BJ (cell line): ENCODE results near the gene TRAF7. TPM values are rescaled to one million over a fixed set of nuclear protein-coding genes. Genes with fewer than 3 reads are reported as not detected.
A peak's percentile ranks its signal among the peaks of the same experiment; 100 is the strongest.

Experiments
- CTCF ChIA-PET: fragments of 350-600 bp; formaldehyde crosslinking; extraction: SDS; loops from one replicate; lab custom pipeline; 2021; ENCODE audit warnings: antibody characterized with exemption, inconsistent platforms; lab: Yijun Ruan, JAX
- POLR2A ChIA-PET: fragments of 300-600 bp; sonication (Branson Sonifier 250); formaldehyde crosslinking; extraction: SDS; loops from one replicate; lab custom pipeline; 2021; ENCODE audit warnings: antibody characterized with exemption; lab: Charles Lee
- DNase-seq: peaks from one replicate; pipeline ENCODE4 v3.0.0-alpha.2; 2011; ENCODE audit warnings: low read depth
- H3K27me3 ChIP-seq: 2 replicates; pipeline ENCODE4 v1.6.0; 2011; ENCODE audit warnings: low read length; ENCODE audit not compliant: control insufficient read depth, insufficient read depth
- H3K36me3 ChIP-seq: 2 replicates; pipeline ENCODE4 v1.5.1; 2011; ENCODE audit warnings: low read length; ENCODE audit not compliant: control insufficient read depth, insufficient read depth
- H3K4me3 ChIP-seq: 2 replicates; pipeline ENCODE4 v1.5.1; 2011; ENCODE audit warnings: low read depth, mild to moderate bottlenecking, control low read depth, low read length
- CTCF ChIP-seq: IDR thresholded peaks from 2 replicates; pipeline ENCODE4 v1.5.1; 2011; ENCODE audit warnings: low read depth, mild to moderate bottlenecking, control low read depth, inconsistent platforms, low read length, moderate library complexity; ENCODE audit not compliant: insufficient read depth
- polyA plus RNA-seq: library from polyadenylated mRNA; depleted of rRNA; stranded (reverse); fragments of >200 nt; gene quantifications from 2 replicates; pipeline ENCODE4 v1.2.3, GENCODE V29; 2011

TRAF7 gene
- polyA plus RNA-seq, 1 experiment, result 68.1 TPM

GRCh38 chr16:2214719-2214968, 59.1 kb downstream of the TRAF7 start, which contains the start of gene PGP:
Gene PGP, minus strand, starts transcription at chr16:2214840. Its CDS starts 63 bp downstream, at chr16:2214777.
- Histone ChIP-seq H3K27me3 (no peaks in the 10 kb centered on the region), H3K4me3 (peak within 1 kb of the TSS; percentile 78), H3K36me3 (peaks cover 7% of the 10 kb centered on the region)
- DNase-seq, result no peak
- ChIA-PET POLR2A (interaction anchor here (0.5 to 1.6 kb wide), 3 partner anchors 9 to 810 kb away, joined by 4 to 7 read pairs (median 4); partner anchors contain the start of gene TRAF7), CTCF (no interaction called here)
- TF ChIP-seq CTCF, result no peak

GRCh38 chr16:2216330-2216729, 60.7 kb downstream of the TRAF7 start:
- TF ChIP-seq CTCF, result no peak
- POLR2A ChIA-PET, result no interaction called here
- CTCF ChIA-PET, result interaction anchor here (1.5 kb wide), 1 partner anchor 194 kb away, joined by 3 read pairs; no protein-coding TSS in a partner anchor

GRCh38 chr16:2223221-2223941, 67.8 kb downstream of the TRAF7 start, which contains the start of gene E4F1:
Gene E4F1, plus strand, starts transcription at chr16:2223591. Its CDS starts 23 bp downstream, at chr16:2223614.
- Histone ChIP-seq H3K27me3 (no peaks in the 10 kb centered on the region), H3K4me3 (peak within 1 kb of the TSS; percentile 76), H3K36me3 (peaks cover 4% of the 10 kb centered on the region)
- POLR2A ChIA-PET, result no interaction called here
- CTCF ChIA-PET, result interaction anchor here (1.0 kb wide), 1 partner anchor 29 kb away, joined by 3 read pairs; no protein-coding TSS in a partner anchor
- peak; percentile 94 for DNase-seq
- no peak for TF ChIP-seq CTCF

More at GRCh38 chr16:2216330-2216729, 60.7 kb downstream of the TRAF7 start:
- Histone ChIP-seq H3K4me3 (no peak overlapping the region), H3K27me3 (no peaks in the 10 kb centered on the region), H3K36me3 (0 out of 2 replicates have a peak, but pooled peaks cover 2% of the 10 kb centered on the region)
- DNase-seq, result no peak

- peak overlapping the region; percentile 76 for H3K4me3 ChIP-seq
- CTCF ChIA-PET, result interaction anchor here (0.6 to 1.0 kb wide), 2 partner anchors 28 to 210 kb away, joined by 3 read pairs; no protein-coding TSS in a partner anchor
- H3K36me3 ChIP-seq, result peaks cover 9% of the 10 kb centered on the region
- POLR2A ChIA-PET, result no interaction called here
- DNase-seq, result no peak
- TF ChIP-seq CTCF, result peak; percentile 36; the same call in 1 of the 2 replicates
- no peaks in the 10 kb centered on the region for H3K27me3 ChIP-seq
These were observed 68.4 kb downstream of the TRAF7 start for GRCh38 chr16:2223942-2224486.

GRCh38 chr16:2226245-2226793, 70.7 kb downstream of the TRAF7 start:
- Histone ChIP-seq H3K27me3 (no peaks in the 10 kb centered on the region), H3K4me3 (no peak overlapping the region), H3K36me3 (peaks cover 15% of the 10 kb centered on the region)
- CTCF ChIA-PET, result no interaction called here
- POLR2A ChIA-PET, result no interaction called here
- no peak for DNase-seq
- TF ChIP-seq CTCF, result no peak
